Esophagus (tissue), 2 donors: Measurements from ENCODE around the gene SGCA. TPM values are rescaled to one million over a fixed set of nuclear protein-coding genes. Genes with fewer than 3 reads are reported as not detected.
A peak's percentile ranks its signal among the peaks of the same experiment; 100 is the strongest.

Experiments used
- H3K27ac ChIP-seq, 2 donors: one replicate each; pipeline ENCODE4 v1.5.1; 2013; ENCODE audit warnings: low read depth in 2 of 2, mild to moderate bottlenecking in 2 of 2, inconsistent platforms in 1 of 2, low read length in 1 of 2, moderate library complexity in 1 of 2
- H3K27me3 ChIP-seq, 2 donors: one replicate each; pipeline ENCODE4 v1.6.1; 2013; ENCODE audit warnings: low read length in 2 of 2, control low read depth in 1 of 2, mild to moderate bottlenecking in 1 of 2; ENCODE audit not compliant: insufficient read depth in 2 of 2, control insufficient read depth in 1 of 2
- H3K36me3 ChIP-seq, 2 donors: one replicate each; pipeline ENCODE4 v1.6.1; 2013; ENCODE audit warnings: low read length in 1 of 2; ENCODE audit not compliant: control insufficient read depth in 2 of 2, insufficient read depth in 2 of 2
- H3K4me1 ChIP-seq, 2 donors: one replicate each; pipeline ENCODE4 v1.6.1; 2013; ENCODE audit warnings: low read length in 1 of 2; ENCODE audit not compliant: control insufficient read depth in 2 of 2, insufficient read depth in 2 of 2
- H3K4me3 ChIP-seq, 2 donors: one replicate each; pipeline ENCODE4 v1.5.1; 2013; ENCODE audit warnings: low read length in 2 of 2, mild to moderate bottlenecking in 2 of 2, low read depth in 1 of 2, moderate library complexity in 1 of 2
- H3K9me3 ChIP-seq, 2 donors: one replicate each; pipeline ENCODE4 v1.6.1; 2013; ENCODE audit warnings: mild to moderate bottlenecking in 2 of 2, low read depth in 1 of 2, low read length in 1 of 2, moderate library complexity in 1 of 2; ENCODE audit not compliant: control insufficient read depth in 2 of 2, insufficient read depth in 1 of 2
- WGBS, 2 donors: extraction: QIAGEN DNeasy Blood & Tissue Kit; methylation state at CpG; one replicate each; pipeline ENCODE4 v1.1.7; 2013; 5-methylcytosine and 5-hydroxymethylcytosine counted together
- polyA plus RNA-seq, 2 donors: library from polyadenylated mRNA; stranded (reverse); fragments of 200-250 nt; gene quantifications; one replicate each; pipeline ENCODE4 v1.2.3, GENCODE V29; 2013
- donor health status: healthy with polysubstance abuse.
- donor health status: Bipolar disorder and iron deficiency.

Gene SGCA
- polyA plus RNA-seq, 2 donors = 7.1 to 10.0 TPM

GRCh38 chr17:50192618-50193291, 26.9 kb downstream of the SGCA start:
- Histone ChIP-seq H3K4me3 (no peak overlapping the region), H3K27ac (no peak overlapping the region), H3K36me3 (peaks cover 0 to 36% of the 10 kb centered on the region in 2 donors), H3K4me1 (no peaks in the 10 kb centered on the region), H3K9me3 (no peaks in the 10 kb centered on the region), H3K27me3 (no peaks in the 10 kb centered on the region)
- WGBS, 2 donors = 84 to 85% methylated on average over 16 of the region's 16 CpGs

GRCh38 chr17:50194140-50194933, 28.5 kb downstream of the SGCA start:
- H3K27ac ChIP-seq = no peak overlapping the region

GRCh38 chr17:50194934-50195865, 29.4 kb downstream of the SGCA start:
- H3K27ac ChIP-seq = no peak overlapping the region
- WGBS, 2 donors = 80 to 82% methylated on average over 17 of the region's 17 CpGs
- H3K9me3 ChIP-seq = no peaks in the 10 kb centered on the region
- H3K36me3 ChIP-seq = peaks cover 0 to 36% of the 10 kb centered on the region in 2 donors
- H3K4me1 ChIP-seq = no peaks in the 10 kb centered on the region
- H3K27me3 ChIP-seq = no peaks in the 10 kb centered on the region
- no peak overlapping the region for H3K4me3 ChIP-seq

More at GRCh38 chr17:50194140-50194933, 28.5 kb downstream of the SGCA start:
- H3K4me1 ChIP-seq = no peaks in the 10 kb centered on the region
- peaks cover 0 to 36% of the 10 kb centered on the region in 2 donors for H3K36me3 ChIP-seq
- no peak overlapping the region for H3K4me3 ChIP-seq
- 77 to 79% methylated on average over 25 of the region's 25 CpGs for WGBS, 2 donors
- H3K9me3 ChIP-seq = no peaks in the 10 kb centered on the region
- no peaks in the 10 kb centered on the region for H3K27me3 ChIP-seq

- Histone ChIP-seq H3K36me3 (peaks cover 0 to 33% of the 10 kb centered on the region in 2 donors), H3K9me3 (no peaks in the 10 kb centered on the region), H3K27ac (peak overlapping the region; percentile 21 to 36), H3K4me1 (no peaks in the 10 kb centered on the region), H3K4me3 (no peak overlapping the region), H3K27me3 (peaks cover 0 to 1% of the 10 kb centered on the region in 2 donors)
- WGBS, 2 donors = 69 to 82% methylated on average over 5 of the region's 5 CpGs
These were observed 30.2 kb downstream of the SGCA start for GRCh38 chr17:50196036-50196435.

GRCh38 chr17:50196826-50197225, 31.0 kb downstream of the SGCA start:
- Histone ChIP-seq H3K9me3 (no peaks in the 10 kb centered on the region), H3K4me3 (no peak overlapping the region), H3K27me3 (peaks cover 0 to 4% of the 10 kb centered on the region in 2 donors), H3K27ac (peak overlapping the region in 1 of 2 donors; percentile 13), H3K4me1 (no peaks in the 10 kb centered on the region), H3K36me3 (peaks cover 0 to 27% of the 10 kb centered on the region in 2 donors)
- WGBS, 2 donors = 62% methylated on average over 6 of the region's 6 CpGs

GRCh38 chr17:50198026-50198669, 32.3 kb downstream of the SGCA start:
- H3K4me1 ChIP-seq = no peaks in the 10 kb centered on the region
- peak overlapping the region; percentile 3 to 40 for H3K27ac ChIP-seq
- peaks cover 0 to 4% of the 10 kb centered on the region in 2 donors for H3K27me3 ChIP-seq
- peaks cover 0 to 23% of the 10 kb centered on the region in 2 donors for H3K36me3 ChIP-seq
- no peaks in the 10 kb centered on the region for H3K9me3 ChIP-seq
- WGBS, 2 donors = 12 to 14% methylated on average over 7 of the region's 7 CpGs
- no peak overlapping the region for H3K4me3 ChIP-seq

GRCh38 chr17:50199211-50199802, 33.5 kb downstream of the SGCA start:
- H3K4me1 ChIP-seq = no peaks in the 10 kb centered on the region
- WGBS, 2 donors = 25 to 29% methylated on average over 41 of the region's 41 CpGs
- peaks cover 0 to 16% of the 10 kb centered on the region in 2 donors for H3K36me3 ChIP-seq
- peaks cover 0 to 4% of the 10 kb centered on the region in 2 donors for H3K27me3 ChIP-seq
- peak overlapping the region; percentile 33 to 44 for H3K4me3 ChIP-seq
- no peaks in the 10 kb centered on the region for H3K9me3 ChIP-seq
- H3K27ac ChIP-seq = peak overlapping the region; percentile 75 to 78

GRCh38 chr17:50199803-50200456, 34.1 kb downstream of the SGCA start:
- Histone ChIP-seq H3K27ac (peak overlapping the region; percentile 75 to 83), H3K9me3 (no peaks in the 10 kb centered on the region), H3K36me3 (peaks cover 0 to 13% of the 10 kb centered on the region in 2 donors), H3K4me3 (peak overlapping the region; percentile 33 to 44), H3K4me1 (no peaks in the 10 kb centered on the region), H3K27me3 (peaks cover 0 to 4% of the 10 kb centered on the region in 2 donors)
- WGBS, 2 donors = 1% methylated on average over 33 to 36 of the region's 36 CpGs
